GM21367 (cell line): Measurements from ENCODE around the gene INPP5A.

ENCODE experiments used
- ATAC-seq: cut with Tn5 transposase; IDR thresholded peaks from one replicate; pipeline ENCODE4 v1.9.1; 2021; ENCODE audit not compliant: unreplicated experiment

INPP5A gene

DNA sequence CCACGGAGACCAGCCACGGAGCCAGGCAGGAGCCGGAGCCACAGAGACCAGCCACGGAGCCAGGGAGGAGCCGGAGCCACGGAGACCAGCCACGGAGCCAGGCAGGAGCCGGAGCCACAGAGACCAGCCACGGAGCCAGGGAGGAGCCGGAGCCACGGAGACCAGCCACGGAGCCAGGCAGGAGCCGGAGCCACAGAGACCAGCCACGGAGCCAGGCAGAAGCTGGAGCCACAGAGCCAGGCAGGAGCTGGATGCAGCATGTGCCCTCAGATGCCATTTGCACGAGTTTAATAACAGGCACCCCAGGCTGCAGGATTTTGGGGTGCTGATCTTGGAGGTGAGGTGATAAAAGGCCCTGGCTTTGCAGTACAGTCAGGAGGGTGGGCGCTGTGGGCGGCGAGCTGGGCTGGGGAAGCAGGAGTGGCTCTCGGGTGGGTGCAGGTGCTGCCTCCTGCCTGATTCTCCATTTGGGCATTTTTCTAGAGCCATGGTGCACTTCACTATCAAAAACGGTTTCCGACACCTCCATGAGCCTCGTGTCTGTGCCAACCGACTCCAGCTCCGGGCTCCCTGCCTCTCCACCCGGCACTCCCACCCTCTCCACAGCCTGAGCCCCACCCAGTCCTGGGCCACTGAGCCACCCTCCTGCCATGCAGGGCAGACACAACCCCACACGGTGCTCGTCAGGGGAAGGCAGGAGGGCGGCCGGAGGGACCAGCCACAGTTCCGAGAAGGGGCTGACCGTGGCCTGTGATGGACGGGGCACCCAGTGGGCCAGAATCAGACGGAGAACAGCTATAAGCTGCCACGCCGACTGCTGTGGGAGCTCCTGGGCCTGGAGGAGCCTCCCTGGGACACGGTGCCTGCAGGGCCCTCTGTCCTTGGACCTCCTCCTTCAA is 289.2 kb downstream of the INPP5A start:
- ATAC-seq, result no peak

GRCh38 chr10:132827423-132827789 is 289.8 kb downstream of the INPP5A start:
- no peak for ATAC-seq

DNA sequence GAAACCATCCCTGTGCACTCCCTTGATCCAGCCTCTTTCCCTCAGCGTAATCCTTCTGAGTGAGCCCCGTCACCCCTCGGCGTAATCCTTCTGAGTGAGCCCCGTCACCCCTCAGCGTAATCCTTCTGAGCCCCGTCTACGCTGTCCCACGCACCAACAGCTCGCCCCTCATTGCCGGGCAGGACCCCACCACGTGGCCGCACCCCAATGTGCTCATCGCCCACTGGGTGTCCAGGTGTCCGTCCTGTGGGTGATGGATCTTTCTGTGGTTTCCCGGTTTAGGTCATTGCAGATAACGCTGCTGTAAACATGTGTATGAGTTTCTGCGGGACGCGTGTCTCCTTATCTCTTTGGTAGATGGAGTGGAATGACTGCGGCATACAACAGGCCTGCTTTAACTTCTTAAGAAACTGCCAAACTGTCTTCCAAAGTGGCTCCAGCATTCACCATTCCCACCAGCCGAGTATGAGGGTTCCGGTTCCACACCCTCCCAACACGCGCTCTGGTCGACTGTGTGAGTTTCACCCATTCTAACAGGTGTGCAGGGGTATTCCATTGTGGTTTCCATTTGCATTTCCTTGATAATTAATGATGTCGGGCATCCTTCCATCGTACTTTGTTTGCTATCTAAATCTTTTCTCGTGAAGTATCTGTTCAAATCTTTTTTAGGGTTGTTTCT is 290.4 kb downstream of the INPP5A start:
- ATAC-seq, result no peak

- ATAC-seq, result no peak
These were observed 291.1 kb downstream of the INPP5A start for GRCh38 chr10:132828681-132829080.

DNA sequence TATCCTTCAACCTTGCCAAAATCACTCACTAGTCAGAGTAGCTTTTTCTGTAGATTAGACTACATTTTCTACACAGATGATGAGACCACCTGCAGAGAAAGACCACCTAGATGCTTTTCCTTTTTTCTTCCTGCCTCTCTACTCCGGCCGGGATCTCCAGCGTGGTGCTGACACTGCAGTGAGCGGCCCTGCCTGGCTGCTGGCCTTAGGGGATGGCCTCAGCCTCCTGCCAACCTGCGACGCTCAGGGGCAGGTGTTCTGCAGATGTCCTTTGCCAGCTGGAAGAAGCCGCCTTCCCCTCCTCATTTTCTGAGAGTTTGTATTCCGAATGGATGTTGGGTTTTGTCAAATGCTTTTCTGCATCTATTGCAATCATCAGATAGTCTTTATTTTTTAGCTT is 291.8 kb downstream of the INPP5A start:
- ATAC-seq, result no peak

DNA sequence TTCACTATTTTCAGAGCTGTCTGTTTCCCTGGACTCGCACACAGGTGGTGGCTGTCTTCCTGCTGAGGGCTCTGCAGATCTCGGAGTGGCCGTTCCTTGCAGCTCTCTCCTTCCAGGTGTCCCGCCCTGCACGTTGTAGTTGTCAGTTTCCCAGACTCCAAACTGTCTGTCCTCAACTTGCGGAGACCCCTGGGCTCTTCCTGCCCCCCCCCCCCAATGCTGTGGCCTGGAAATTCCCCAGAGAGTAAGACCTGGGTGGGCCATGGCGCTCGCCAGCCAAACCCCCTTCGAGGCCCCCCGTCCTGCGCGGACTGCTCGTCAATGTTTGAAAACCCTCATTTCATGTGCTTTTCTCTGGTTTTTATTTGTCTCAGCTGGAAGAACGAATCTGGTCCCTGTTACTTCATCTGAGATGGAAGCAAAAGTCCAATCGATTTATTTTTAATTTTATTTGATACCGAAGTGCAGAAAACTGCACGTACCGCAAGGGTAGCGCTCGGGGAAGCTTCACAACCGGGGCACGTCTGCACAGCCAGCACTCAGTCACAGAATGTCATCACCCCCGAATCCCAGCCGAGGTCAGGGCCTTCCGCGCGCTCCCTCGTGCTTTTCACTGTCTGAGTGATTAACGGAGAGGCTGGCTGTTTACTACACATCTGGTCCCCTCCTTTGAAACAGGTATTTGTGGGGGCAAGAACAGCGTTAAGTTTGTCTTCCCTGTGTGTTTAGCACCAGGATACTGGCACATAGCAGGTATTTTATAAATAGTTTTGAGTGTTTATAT is 294.8 kb downstream of the INPP5A start:
- no peak for ATAC-seq
